ENCODE results near the gene TAS1R2.

DNA sequence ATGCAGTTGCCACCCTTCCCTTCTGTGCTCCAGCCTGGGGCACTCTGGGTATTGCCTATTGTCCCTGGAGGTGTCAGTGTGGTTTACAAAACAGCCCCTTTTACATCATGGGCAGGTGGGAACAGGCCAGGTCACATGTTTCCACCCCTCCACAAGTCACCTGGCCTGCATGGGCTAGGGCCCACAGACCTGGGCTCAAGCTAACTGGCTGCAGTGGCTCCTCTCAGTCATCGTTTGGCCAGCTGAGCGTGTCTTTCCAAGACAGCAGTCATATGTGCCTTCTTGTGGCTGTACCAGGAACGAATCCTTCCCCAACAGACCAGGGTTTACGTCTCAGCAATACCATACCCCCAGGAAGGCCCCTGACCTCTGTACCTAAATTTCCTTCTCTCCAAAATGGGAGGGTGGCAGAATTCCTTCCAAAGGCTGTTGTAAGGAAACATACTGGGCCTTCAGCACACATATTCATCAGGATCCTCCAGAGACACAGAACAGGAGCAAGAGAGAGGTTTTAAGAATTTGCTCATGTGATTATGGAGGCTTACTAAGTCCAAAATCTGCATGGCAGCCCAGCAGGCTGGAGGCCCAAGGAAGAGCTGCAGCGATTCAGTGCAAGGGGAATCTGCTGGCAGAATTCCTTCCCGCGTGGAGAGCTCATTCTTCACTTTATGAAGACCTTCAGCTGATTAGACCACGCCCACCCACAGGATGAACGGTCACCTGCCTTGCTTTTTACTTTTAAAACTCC lies 10.6 kb upstream of the TAS1R2 start:
- no peak for TF ChIP-seq EP300 (IDR thresholded peaks at IDR 0.05; ENCODE audit: borderline replicate concordance in 1 of 2, low read depth in 1 of 2, low read length in 1 of 2)
- no peak for TF ChIP-seq RCOR1 (IDR thresholded peaks at IDR 0.05; ENCODE audit: low read length)
- no peak for TF ChIP-seq CTCF (IDR thresholded peaks at IDR 0.05)
- TF ChIP-seq YY1 (IDR thresholded peaks at IDR 0.05; ENCODE audit: low read depth): no peak
- no peak for TF ChIP-seq GABPA (IDR thresholded peaks at IDR 0.05; ENCODE audit: low read depth)
- TF ChIP-seq NRF1 (IDR thresholded peaks at IDR 0.05; ENCODE audit: low read depth, low read length): no peak
- TF ChIP-seq TCF12 (IDR thresholded peaks at IDR 0.05): no peak
- no peak for TF ChIP-seq MEF2A (IDR thresholded peaks at IDR 0.05; ENCODE audit: borderline replicate concordance, low read depth)
- TF ChIP-seq, protein P1, sequence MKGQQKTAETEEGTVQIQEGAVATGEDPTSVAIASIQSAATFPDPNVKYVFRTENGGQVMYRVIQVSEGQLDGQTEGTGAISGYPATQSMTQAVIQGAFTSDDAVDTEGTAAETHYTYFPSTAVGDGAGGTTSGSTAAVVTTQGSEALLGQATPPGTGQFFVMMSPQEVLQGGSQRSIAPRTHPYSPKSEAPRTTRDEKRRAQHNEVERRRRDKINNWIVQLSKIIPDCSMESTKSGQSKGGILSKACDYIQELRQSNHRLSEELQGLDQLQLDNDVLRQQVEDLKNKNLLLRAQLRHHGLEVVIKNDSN (IDR thresholded peaks at IDR 0.05; ENCODE audit: borderline replicate concordance, low read depth): no peak
- TF ChIP-seq IRF3 (IDR thresholded peaks at IDR 0.05; ENCODE audit: low read depth, low read length): no peak
- no peak for TF ChIP-seq TAF1 (IDR thresholded peaks at IDR 0.05; ENCODE audit: borderline replicate concordance, low read depth, low read length)
- no peak for TF ChIP-seq SMC3 (IDR thresholded peaks at IDR 0.05; ENCODE audit: low read depth, low read length)
- TF ChIP-seq MXI1 (IDR thresholded peaks at IDR 0.05; ENCODE audit: low read depth, low read length): no peak
- no peak for TF ChIP-seq TEAD4 (IDR thresholded peaks at IDR 0.05; ENCODE audit: borderline replicate concordance, insufficient read depth)
